Measurements from ENCODE around the gene PPP1R37. TPM values are rescaled to one million over a fixed set of nuclear protein-coding genes. Genes with fewer than 3 reads are reported as not detected.

The PPP1R37 gene
- polyA plus RNA-seq, 4 donors: 19.4 to 36.6 (median 32.4) TPM

DNA sequence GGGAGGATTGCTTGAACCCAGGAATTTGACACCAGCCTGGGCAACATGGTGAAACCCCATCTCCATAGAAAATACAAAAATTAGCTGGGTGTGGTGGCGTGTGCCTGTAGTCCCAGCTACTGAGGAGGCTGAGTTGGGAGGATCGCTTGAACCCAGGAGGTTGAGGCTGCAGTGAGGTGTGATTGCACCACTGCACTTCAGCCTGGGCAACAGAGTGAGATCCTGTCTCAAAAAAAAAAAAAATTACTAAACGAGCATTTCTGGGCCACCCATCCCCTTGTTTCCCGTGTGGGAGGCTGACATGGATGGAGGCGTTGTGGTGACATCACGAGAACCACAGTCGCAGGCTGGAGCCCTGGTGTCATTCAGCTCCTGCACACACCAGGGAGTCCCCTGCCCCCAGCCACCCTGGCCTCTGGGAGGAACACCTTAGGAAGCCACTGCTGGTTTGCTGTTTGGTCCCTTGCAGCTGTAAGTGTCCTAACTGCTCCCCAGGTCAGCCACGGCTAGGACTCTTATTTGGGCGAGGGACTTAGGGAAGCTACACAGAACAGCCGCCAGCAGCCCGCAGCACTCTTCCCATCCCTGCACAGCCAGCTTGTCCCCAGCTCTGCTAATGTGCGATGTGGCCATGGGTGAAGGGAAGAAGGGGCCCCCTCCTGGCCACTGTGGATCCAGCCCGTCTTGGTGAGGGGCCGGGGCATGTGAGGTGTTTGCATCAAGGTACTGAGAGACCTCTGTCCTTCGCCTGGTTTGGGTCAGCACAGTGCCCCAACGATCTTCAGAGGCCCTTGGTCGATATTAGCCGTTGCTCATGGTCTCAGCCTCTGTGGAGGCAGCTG is 55.1 kb downstream of the PPP1R37 start:
- DNase-seq (ENCODE audit: low read depth in 4 of 4, low spot score in 2 of 4): no peak

DNA sequence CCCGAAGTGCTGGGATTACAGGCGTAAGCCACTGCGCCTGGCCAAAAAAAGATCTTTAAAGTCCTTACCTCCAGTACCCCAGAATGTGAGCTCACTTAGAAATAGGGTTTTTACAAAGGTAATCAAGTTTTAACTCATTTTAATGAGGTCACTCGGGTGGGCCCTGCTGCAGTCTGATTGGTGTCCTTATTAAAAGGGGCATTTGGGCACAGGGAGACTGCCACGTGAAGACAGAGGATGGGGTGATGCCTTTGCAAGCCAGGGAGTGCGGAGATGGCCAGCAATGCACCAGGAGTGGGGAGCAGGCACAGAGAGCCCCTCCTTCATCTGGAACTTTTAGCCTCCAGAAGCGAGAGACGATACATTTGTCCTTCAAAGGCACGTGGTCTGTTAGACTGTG is 56.1 kb downstream of the PPP1R37 start:
- DNase-seq (ENCODE audit: low read depth in 4 of 4, low spot score in 2 of 4): no peak

DNA sequence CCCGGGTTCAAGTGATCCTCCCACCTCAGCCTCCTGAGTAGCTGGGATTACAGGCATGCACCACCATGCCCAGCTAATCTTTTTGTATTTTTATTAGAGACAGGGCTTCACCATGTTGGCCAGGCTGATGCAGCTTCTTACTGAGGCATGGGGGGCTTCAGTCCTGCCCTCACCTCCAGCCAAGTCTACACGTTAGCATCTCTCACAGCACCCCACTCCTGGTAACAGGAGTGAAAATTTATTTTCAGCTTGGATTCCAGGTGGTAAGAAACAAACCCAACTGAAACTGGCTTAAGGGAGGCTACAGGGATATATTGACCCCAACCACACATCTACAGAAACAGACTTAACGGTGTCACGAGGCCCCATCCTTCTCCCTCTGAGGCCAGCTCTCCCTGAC is 57.2 kb downstream of the PPP1R37 start:
- no peak for DNase-seq (ENCODE audit: low read depth in 4 of 4, low spot score in 2 of 4)

DNA sequence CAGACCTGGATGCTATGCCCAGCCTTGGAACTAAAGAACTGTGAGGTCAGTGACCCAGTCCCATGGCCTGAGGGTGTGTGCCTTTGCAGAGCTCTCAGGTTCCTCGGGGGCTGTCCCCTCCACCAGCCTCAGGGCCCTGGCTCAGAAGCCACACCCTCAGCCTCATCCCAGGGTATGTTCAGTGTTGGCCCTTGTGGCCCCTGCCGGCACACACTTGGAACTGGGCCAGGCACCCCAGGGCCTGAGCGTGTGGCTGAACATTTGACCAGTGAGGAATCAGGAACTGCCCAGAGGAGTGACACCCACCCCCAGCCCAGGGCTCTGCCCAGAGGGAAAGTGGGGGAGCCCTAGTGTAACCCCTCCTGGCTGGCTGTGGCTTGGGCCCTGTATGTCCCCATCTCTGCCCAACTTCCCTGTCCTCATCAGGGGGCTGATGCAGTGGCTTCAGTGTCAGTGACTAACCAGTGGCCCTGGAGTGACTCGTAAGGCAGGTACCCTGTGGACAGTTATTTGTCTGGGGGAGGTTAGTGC is 57.8 kb downstream of the PPP1R37 start:
- DNase-seq (ENCODE audit: low read depth in 4 of 4, low spot score in 2 of 4): no peak

DNA sequence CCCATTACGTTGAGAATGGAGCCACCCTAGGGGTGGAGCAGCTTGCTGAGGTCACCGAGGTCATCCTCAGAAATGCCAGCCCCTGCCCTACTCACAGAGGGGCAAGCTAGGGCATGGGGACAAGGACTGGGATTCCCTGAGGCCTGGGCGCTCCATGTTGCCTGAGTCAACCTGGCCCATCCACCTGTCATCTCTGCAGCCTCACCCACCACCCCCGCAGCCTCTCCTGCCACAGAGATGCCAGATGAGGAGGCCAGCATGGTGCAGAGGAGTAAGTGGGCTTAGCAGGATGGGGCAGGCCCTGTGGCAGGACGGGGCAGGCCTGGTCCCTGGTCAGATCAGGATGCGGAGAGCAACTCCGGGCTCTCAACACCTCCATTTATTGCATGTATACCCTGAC is 58.3 kb downstream of the PPP1R37 start:
- no peak for DNase-seq (ENCODE audit: low read depth in 4 of 4, low spot score in 2 of 4)

DNA sequence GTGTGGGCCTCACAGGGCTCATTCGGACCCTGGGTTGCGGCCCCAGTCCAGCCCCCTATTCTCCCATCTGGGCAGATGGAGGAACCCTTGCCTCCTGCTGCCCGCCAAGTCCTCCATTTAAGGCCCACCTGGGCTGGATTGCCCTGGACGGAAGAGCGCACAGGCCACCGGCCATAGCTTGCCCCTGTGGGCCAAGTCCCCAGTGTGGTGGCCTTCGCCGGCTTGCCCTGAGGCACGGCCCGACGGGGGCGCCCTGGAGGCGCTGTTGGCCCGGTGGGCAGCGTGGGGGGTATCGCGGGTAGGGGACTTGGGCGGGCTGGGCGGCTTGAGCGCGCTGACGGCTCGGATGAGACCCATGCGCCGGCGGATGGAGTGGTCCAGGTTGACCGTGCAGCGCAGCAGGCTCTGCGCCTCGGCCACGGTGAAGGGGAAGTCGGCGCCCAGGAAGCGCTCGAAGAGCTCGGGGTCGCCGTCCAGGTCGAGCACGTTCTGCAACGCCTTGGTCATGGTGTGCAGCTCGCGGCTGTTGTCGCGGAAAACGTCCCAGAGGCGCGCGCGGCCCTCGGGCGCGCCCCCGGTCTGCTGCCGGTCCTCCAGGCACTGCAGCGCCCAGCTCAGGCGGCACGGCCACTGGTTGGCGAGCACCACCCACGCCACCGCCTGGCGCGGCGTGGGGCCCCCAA is 59.0 kb downstream of the PPP1R37 start:
- no peak for DNase-seq (ENCODE audit: low read depth in 4 of 4, low spot score in 2 of 4)

DNA sequence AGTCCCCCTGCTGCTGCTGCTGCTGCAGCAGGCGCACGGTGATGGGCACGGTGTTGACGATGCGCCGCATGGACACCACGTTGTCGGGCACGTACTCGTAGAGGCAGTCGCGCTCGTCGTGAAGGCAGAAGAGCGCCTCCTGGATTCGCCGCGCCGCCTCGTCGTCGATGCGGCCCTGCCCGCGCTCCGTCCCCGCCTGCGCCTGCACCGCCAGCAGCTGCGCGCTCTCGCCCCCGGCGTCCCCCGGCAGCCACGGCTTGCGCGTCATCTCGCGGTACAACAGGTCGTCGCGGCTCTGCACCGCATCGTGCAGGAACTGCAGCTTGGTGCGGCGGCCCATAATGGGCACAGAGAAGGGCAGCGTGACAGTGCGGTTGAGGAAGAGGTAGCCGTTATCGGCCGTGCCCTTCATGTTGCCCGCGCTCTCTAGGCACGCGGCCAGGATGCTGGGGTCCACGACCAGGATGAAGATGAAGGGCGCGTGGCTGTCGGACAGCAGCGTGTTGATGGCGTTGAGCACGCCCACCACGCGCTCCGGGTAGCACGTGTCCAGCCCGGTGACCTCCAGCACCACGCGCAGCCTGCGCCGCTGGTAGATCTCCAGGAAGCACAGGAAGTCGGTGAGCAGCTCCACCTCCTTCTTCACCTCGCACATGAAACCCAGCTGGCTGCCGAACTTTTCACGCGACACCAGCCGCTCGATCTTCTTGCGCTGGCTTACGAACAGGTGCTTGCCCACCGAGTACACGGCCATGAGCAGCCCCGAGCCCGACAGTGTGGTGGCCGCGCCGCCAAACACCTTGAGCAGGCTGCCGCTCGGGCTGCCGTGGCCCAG is 59.7 kb downstream of the PPP1R37 start:
- DNase-seq (ENCODE audit: low read depth in 4 of 4, low spot score in 2 of 4): no peak

DNA sequence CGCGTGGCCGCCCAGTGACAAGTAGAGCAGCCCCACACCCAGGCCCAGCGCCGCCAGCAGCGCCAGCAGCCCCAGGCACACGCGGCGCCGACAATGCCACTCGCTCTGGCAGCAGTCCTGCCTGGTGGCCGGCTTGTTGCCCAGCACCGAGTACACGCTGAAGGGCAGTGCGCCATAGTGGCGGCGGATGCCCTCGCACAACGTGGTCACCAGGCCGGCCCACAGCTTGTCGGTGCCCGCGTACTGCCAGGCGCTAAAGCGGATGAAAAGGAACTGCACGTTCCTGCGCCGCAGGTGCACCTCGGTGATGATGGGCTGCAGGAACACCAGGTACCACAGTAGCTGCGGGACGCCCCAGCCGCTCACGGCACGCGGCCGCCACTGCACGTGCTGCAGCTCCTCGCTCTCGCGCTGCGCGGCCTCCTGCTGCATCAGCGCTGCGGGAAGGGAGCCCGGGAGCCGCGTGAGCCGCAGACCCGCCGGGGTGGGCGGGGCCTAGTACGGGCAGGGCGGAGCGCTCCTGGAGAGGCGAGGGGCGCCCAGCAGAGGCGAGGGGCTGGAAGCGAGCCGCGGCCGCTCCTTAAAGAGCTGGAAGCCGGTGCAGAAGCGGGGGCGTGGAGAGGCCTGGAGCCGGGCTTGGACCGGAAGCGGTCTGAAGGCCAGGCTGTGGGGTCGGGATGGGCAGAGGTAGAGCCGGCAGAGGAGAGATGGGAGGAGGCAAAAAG is 60.5 kb downstream of the PPP1R37 start:
- no peak for DNase-seq (ENCODE audit: low read depth in 4 of 4, low spot score in 2 of 4)

DNA sequence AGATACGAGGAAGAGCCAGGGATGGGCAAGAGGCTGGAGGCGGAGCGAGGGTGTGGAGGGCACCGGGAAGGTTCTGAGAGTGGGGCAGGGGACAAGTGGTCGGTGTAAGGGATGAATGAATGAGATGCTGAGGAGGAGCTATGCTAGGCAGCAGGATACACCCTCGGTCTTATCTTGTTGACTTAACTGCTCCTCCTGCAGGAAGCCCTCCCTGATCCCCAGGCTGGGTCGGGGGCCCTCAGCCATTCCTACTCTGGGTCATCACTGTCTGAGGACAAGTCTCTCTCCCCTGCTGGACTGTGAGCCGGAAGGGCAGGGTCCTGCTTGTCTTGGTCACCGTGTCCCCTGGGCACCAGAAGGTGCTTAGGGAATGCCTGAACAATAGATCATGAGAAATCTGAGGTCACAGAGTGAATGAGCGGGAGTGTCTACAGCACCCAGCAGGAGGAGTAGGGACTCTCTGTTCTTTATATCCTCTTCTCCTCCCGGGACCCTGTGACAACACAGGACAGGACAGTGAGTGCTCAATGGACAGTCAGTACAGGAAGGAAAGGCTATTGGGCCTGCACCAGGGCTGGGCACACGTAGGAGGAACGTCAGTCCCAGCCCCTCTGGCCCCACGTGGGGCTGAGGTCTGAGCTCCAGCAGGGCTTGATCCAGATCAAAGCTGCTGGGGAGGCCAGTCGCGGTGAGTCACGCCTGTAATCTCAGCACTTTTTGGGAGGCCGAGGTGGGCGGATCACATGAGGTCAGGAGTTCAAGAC is 61.3 kb downstream of the PPP1R37 start:
- DNase-seq (ENCODE audit: low read depth in 4 of 4, low spot score in 2 of 4): no peak

DNA sequence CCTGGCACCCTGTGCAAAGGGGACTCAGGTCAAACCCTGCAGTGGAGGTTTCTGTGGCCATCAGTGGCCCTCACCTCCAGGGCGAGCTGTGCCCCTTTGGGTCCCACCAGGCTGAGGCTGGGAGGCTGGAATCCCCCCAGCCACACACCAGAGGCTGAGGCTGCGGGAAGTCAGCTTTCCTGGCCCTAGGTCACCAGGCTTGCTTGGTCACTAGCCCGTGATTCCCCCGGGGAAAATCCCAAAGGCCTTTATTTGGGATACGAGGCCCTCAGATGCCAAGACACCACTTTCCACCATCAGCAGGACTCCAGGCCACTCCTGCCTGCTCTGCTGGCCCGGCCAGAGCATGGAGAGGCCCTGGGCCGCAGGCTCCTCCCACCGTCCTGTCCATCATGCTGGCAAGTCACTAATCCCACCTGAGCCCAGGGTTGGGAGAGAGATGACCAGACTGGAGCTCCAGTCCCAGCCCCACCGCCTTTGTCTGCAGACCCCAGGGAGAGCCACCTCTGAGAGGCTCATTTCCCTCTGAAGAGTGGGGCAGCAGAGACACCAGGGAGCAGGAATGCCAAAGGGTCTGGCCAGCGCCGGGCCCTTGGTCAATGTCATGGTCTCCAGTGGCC is 63.1 kb downstream of the PPP1R37 start:
- no peak for DNase-seq (ENCODE audit: low read depth in 4 of 4, low spot score in 2 of 4)

DNA sequence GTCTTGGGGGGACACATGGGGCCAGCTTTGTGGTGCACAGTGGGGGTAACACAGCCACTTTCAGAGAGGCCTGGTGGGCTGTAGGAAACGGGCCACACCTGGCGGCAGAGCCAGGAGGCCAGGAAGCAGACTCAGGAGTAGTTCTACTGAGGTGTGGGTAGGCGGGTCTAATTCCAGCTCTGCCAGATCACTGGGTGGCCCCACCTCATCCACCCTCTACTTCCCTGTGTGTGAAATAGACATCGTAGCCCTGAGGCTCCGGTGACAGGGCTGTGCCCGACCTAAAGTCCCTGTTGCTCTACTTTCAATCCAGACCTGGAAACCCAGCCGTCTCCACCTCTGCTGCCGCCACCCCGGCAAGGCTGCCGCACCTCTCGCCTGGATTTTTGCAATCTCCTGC is 63.8 kb downstream of the PPP1R37 start:
- DNase-seq (ENCODE audit: low read depth in 4 of 4, low spot score in 2 of 4): no peak

DNA sequence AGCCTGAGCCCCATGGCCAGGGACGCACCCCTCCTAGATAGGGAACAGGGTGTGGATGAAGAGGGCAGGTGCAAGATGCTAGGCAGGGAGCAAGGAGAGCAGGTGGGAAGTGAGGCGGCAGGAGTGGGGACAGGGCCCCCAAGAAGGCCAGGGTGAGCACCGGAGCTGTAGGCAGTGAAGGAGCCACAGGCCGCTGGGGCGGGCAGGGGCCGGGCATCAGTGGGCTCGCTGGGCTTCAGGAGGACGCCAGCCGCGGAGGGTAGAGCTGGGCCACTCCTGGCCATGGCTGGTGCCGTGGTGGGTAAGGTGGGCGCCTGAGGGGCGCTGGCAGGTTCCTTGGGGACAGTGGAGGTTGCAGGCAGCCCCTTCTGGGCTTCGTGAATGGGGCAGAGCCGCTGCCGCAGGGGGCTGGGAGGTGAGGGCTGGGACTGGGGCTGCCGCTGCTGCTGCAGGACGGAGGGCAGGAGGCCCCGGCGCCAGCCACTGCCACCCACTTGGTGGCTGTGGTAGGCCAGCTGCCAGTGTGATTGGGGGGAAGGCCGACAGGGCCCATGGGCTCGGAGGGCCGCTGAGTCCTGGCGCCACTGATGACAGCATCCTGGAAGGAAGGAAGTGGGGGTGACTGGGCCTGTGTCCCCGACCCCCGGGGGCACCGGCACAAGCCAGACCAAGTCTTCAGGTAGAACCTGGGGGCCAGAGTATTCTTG is 65.7 kb downstream of the PPP1R37 start:
- no peak for DNase-seq (ENCODE audit: low read depth in 4 of 4, low spot score in 2 of 4)

DNA sequence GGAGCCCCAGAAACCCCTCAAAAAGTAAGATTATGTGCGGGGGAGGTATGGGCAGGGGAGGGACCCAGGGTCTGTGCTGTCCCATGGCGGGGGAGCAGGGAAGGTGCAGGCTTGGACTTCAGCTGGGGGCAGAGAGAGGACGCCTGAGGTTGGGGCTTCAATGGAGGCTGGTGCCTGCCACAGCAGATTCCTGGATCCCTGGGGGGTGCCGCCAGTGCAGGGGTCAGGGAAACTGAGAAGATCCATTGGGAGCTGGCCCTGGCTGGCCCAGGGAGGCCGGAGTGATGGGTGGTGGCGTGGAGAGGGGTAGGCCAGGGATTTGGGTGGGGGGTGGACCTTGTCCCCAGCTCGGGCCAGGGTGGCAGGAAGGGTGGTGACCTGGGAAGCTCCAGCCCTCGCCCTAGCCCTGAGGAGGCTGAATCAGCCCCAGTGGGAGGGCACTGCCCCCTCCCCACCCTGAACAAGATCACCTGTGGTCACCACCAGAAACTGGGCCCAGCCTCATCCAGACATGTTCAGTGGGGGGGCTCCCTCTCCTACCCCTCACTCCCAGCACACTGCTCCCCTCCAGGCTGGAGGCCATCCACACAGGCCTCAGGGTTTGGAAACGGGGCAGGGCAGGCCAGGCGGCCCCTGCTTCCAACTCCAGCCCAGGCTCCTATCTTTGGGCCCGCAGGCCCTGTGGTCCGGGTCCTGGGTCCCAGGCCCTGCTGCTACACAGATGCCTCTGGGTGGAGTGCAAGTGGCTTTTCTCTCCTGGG is 66.4 kb downstream of the PPP1R37 start:
- DNase-seq (ENCODE audit: low read depth in 4 of 4, low spot score in 2 of 4): no peak

DNA sequence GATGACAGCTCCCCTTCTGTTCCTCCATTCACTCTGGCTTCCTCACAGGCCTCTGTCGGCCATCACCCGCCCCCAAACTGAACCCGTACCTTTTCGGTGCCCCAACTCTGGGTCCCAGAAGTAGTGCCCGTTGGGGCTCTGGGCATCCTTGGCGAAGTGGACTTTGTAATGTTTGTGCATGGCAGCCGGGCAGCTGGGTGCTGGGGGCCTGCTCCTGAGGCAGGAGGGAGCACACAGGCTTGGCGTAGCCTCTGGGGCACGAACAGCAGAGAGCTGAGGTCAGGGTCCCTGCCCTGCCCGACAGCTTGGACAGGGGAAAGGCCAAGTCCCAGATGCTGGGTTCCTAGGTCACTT is 67.0 kb downstream of the PPP1R37 start:
- DNase-seq (ENCODE audit: low read depth in 4 of 4, low spot score in 2 of 4): no peak

DNA sequence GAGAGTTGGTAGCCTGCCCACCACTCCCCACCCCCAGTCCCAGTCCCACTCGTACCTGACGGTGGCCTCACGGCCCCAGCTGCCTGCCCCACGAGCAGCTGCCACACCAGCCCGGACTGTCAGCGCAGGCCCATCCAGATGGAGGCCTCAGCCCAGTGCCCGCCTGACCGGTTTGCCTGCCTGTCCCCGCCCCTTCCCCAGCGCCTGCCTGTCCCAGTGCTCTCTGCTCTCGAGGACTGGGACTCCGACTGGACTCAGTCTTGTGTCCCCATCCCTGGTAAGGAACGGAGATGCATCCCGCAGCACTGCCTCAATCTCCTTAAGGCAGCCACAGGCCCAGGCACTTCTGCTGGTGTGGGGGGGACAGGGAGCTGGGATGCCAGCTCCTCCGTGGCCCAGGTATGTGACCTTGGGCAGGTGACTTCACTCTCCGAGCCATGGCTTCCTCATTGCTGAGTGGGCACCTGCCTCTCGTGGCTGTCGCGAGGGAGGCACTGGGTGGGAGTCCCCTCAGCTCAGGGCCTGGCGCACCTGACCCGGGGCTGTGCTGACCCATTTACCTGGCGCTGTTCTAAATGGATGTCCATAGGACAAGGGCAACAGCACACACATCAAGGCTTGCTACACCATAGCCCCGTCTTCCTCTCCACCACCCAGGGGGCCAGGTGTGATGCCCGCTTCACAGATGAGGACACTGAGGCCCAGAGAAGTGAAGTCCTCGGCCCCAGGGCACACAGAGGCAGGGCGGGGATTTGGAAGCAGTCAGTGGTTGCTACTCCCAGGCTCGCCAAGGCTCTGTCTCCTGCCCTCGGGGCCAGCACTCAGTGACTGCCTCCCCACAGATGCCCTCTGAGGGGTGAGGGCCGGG is 68.1 kb downstream of the PPP1R37 start, which contains the start of gene NKPD1:
NKPD1 (minus strand) TSS at position 113 of the 868 bp plus-strand sequence. CDS start 832 bp downstream, outside the sequence.
- DNase-seq (ENCODE audit: low read depth in 4 of 4, low spot score in 2 of 4): no peak

DNA sequence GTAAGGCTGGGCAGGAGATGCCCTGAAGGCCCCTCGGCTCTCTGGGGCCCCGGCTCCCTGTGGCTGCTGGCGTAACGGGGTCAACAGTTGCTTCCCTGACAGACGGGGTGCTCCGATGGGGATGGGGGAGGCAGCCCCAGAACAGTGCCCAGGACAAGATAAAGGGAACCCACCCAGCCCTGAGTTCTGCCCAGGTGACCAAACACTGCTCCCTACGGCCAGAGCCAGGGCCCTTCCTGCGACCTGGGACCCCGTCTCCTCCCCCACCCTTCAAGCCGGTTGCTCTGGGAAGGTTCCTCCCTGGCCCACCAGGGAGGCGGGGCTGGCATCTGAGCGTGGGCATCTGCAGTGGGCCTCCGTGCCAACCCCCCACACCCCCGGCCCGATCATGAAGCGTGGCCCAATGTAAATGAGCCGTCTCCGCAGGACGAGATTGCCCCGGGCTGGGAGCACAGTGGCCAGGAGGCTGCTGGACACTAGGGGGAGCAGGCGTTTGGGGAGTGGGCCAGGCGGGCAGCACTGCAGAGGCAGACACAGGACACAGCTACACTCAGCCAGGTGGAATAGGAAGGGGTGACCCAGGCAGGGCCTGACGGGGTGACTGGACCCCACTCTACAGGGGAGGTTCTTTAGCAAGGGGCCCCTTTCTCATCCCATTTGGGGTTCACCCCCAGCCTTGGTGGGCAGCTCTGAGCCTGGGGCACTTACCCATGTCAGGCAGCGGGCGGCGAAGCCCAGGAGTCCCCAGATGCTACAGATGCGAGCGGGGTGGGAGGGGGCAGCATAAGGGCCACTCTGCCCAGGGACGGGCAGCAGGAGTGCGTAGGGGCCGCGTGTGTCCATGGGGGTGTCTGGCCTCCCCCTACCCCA is 69.0 kb downstream of the PPP1R37 start:
- DNase-seq (ENCODE audit: low read depth in 4 of 4, low spot score in 2 of 4): peak in 1 of 4 donors; percentile 16
